H9 (cell line): ENCODE measurements around the gene DYNC1I2. TPM values are rescaled to one million over a fixed set of nuclear protein-coding genes. Genes with fewer than 3 reads are reported as not detected.
A peak's percentile ranks its signal among the peaks of the same experiment; 100 is the strongest.

ENCODE experiments used
- DNase-seq: peaks from one replicate; pipeline ENCODE4 v3.0.0-alpha.2; 2017
- H2AFZ ChIP-seq: one replicate; pipeline ENCODE4 v1.6.1; 2013; ENCODE audit warnings: mild to moderate bottlenecking, low read length, control low read depth, moderate library complexity
- H2AK5ac ChIP-seq: 2 replicates; pipeline ENCODE4 v1.6.1; 2013; ENCODE audit warnings: low read length, control low read depth, mixed read lengths; ENCODE audit not compliant: insufficient read length
- H2BK120ac ChIP-seq: one replicate; pipeline ENCODE4 v1.6.1; 2013; ENCODE audit warnings: low read depth, mild to moderate bottlenecking, low read length, control low read depth, inconsistent platforms; ENCODE audit not compliant: poor library complexity, severe bottlenecking
- H2BK12ac ChIP-seq: 2 replicates; pipeline ENCODE4 v1.6.1; 2013; ENCODE audit warnings: low read length, control low read depth, mixed read lengths, low read depth; ENCODE audit not compliant: insufficient read length
- H2BK15ac ChIP-seq: 2 replicates; pipeline ENCODE4 v1.6.1; 2013; ENCODE audit warnings: low read depth, low read length, control low read depth
- H2BK20ac ChIP-seq: one replicate; pipeline ENCODE4 v1.6.1; 2013; ENCODE audit warnings: low read depth, mild to moderate bottlenecking, low read length, control low read depth, inconsistent platforms; ENCODE audit not compliant: poor library complexity, severe bottlenecking
- H2BK5ac ChIP-seq: 2 replicates; pipeline ENCODE4 v1.6.1; 2013; ENCODE audit warnings: low read length, control low read depth, mixed read lengths; ENCODE audit not compliant: insufficient read length
- H3K14ac ChIP-seq: 2 replicates; pipeline ENCODE4 v1.6.1; 2013; ENCODE audit warnings: low read length, control low read depth; ENCODE audit not compliant: insufficient read depth
- H3K18ac ChIP-seq: 2 replicates; pipeline ENCODE4 v1.6.1; 2013; ENCODE audit warnings: low read depth, mild to moderate bottlenecking, mixed read lengths, low read length, control low read depth; ENCODE audit not compliant: insufficient read length
- H3K23ac ChIP-seq: 2 replicates; pipeline ENCODE4 v1.6.1; 2013; ENCODE audit warnings: low read length, control low read depth, mixed read lengths, low read depth; ENCODE audit not compliant: insufficient read length
- H3K23me2 ChIP-seq: 2 replicates; pipeline ENCODE4 v1.6.1; 2013; ENCODE audit warnings: low read depth, mild to moderate bottlenecking, mixed read lengths, low read length, control low read depth; ENCODE audit not compliant: insufficient read length, poor library complexity, severe bottlenecking
- H3K27ac ChIP-seq: 2 replicates; pipeline ENCODE4 v1.5.1; 2013; ENCODE audit warnings: low read length, control low read depth, mixed read lengths, low read depth; ENCODE audit not compliant: insufficient read length
- H3K27me3 ChIP-seq: 2 replicates; pipeline ENCODE4 v1.6.1; 2013; ENCODE audit warnings: low read length, control low read depth, inconsistent platforms; ENCODE audit not compliant: insufficient read depth
- H3K4ac ChIP-seq: 2 replicates; pipeline ENCODE4 v1.6.1; 2013; ENCODE audit warnings: low read depth, mild to moderate bottlenecking, control low read depth, inconsistent platforms, low read length, moderate library complexity
- H3K4me1 ChIP-seq: 2 replicates; pipeline ENCODE4 v1.6.1; 2013; ENCODE audit warnings: low read length, control low read depth, inconsistent platforms; ENCODE audit not compliant: insufficient read depth
- H3K4me2 ChIP-seq: 2 replicates; pipeline ENCODE4 v1.6.1; 2013; ENCODE audit warnings: low read length, control low read depth, mixed read lengths; ENCODE audit not compliant: insufficient read length, insufficient read depth
- H3K56ac ChIP-seq: 2 replicates; pipeline ENCODE4 v1.6.1; 2013; ENCODE audit warnings: low read depth, mild to moderate bottlenecking, mixed read lengths, low read length, control low read depth; ENCODE audit not compliant: insufficient read length
- H3K79me1 ChIP-seq: 2 replicates; pipeline ENCODE4 v1.6.1; 2013; ENCODE audit warnings: low read depth, mild to moderate bottlenecking, moderate library complexity, low read length, control low read depth, inconsistent platforms; ENCODE audit not compliant: insufficient read depth, poor library complexity, severe bottlenecking
- H3K79me2 ChIP-seq: 2 replicates; pipeline ENCODE4 v1.6.1; 2013; ENCODE audit warnings: low read length, control low read depth, inconsistent platforms; ENCODE audit not compliant: insufficient read depth
- H3K9ac ChIP-seq: 2 replicates; pipeline ENCODE4 v1.6.1; 2013; ENCODE audit warnings: low read length, control low read depth, mixed read lengths; ENCODE audit not compliant: insufficient read length; ENCODE audit errors: extremely low read depth
- H3K9me3 ChIP-seq: one replicate; pipeline ENCODE4 v1.6.1; 2013; ENCODE audit warnings: low read depth, low read length, inconsistent platforms; ENCODE audit not compliant: control insufficient read depth
- H3T11ph ChIP-seq: one replicate; pipeline ENCODE4 v1.6.1; 2013; ENCODE audit warnings: mild to moderate bottlenecking, low read length, control low read depth, inconsistent platforms
- H4K20me1 ChIP-seq: one replicate; pipeline ENCODE4 v1.6.1; 2013; ENCODE audit not compliant: control insufficient read depth, insufficient read length, insufficient read depth
- H4K5ac ChIP-seq: 2 replicates; pipeline ENCODE4 v1.6.1; 2013; ENCODE audit warnings: low read depth, mild to moderate bottlenecking, mixed read lengths, low read length, control low read depth; ENCODE audit not compliant: insufficient read length
- H4K8ac ChIP-seq: replicated peaks from 2 replicates; pipeline ENCODE4 v1.6.1; 2013; ENCODE audit warnings: low read length, control low read depth, mixed read lengths, low read depth; ENCODE audit not compliant: insufficient read length
- H4K91ac ChIP-seq: 2 replicates; pipeline ENCODE4 v1.6.1; 2013; ENCODE audit warnings: low read depth, mild to moderate bottlenecking, moderate library complexity, mixed read lengths, low read length, control low read depth; ENCODE audit not compliant: insufficient read length
- H3K27ac Mint-ChIP-seq, 3 experiments: 2 replicates in 2 of 3; 3 replicates in 1 of 3; pipeline ENCODE4 v1.8.0; 2020 to 2021; ENCODE audit warnings: mixed read lengths in 3 of 3, mild to moderate bottlenecking in 1 of 3, moderate library complexity in 1 of 3
- H3K27me3 Mint-ChIP-seq: 2 replicates; pipeline ENCODE4 v1.8.0; 2021; ENCODE audit warnings: low read depth, mild to moderate bottlenecking, moderate library complexity, mixed read lengths
- H3K36me3 Mint-ChIP-seq, 3 experiments: 2 replicates in 2 of 3; 3 replicates in 1 of 3; pipeline ENCODE4 v1.8.0; 2020 to 2021; ENCODE audit warnings: low read depth in 3 of 3, mixed read lengths in 3 of 3; ENCODE audit not compliant: insufficient read depth in 1 of 3
- H3K4me1 Mint-ChIP-seq, 2 experiments: 2 replicates each; pipeline ENCODE4 v1.8.0; 2020; ENCODE audit warnings: mixed read lengths in 2 of 2
- H3K4me3 Mint-ChIP-seq, 2 experiments: 2 replicates in 1 of 2; 3 replicates in 1 of 2; pipeline ENCODE4 v1.8.0; 2020 to 2021; ENCODE audit warnings: mild to moderate bottlenecking in 2 of 2, mixed read lengths in 2 of 2, moderate library complexity in 1 of 2
- H3K9me3 Mint-ChIP-seq, 2 experiments: 2 replicates in 1 of 2; 3 replicates in 1 of 2; pipeline ENCODE4 v1.8.0; 2020; ENCODE audit warnings: mild to moderate bottlenecking in 2 of 2, mixed read lengths in 2 of 2, moderate library complexity in 1 of 2
- WGBS: extraction: QIAGEN DNeasy Blood & Tissue Kit; methylation state at CpG from one replicate; pipeline ENCODE4 v1.1.7; 2013; ENCODE audit warnings: missing lambda C conversion rate, low lambda C conversion rate, mixed read lengths; ENCODE audit not compliant: insufficient read length; ENCODE audit errors: extremely low coverage; 5-methylcytosine and 5-hydroxymethylcytosine counted together
- total RNA-seq: library from RNA; stranded (reverse); gene quantifications from 2 replicates; pipeline ENCODE4 v1.2.1, GENCODE V29; 2021
- TF ChIP-seq, protein P1 (sequence below): fragments of 200-600 bp; sonication (generic); conservative IDR thresholded peaks from 3 replicates; pipeline ENCODE4 v1.8.0; 2021; ENCODE audit warnings: antibody characterized with exemption, mild to moderate bottlenecking

Gene DYNC1I2
- total RNA-seq, 1 experiment from 2014 or later: 73.4 TPM

DNA sequence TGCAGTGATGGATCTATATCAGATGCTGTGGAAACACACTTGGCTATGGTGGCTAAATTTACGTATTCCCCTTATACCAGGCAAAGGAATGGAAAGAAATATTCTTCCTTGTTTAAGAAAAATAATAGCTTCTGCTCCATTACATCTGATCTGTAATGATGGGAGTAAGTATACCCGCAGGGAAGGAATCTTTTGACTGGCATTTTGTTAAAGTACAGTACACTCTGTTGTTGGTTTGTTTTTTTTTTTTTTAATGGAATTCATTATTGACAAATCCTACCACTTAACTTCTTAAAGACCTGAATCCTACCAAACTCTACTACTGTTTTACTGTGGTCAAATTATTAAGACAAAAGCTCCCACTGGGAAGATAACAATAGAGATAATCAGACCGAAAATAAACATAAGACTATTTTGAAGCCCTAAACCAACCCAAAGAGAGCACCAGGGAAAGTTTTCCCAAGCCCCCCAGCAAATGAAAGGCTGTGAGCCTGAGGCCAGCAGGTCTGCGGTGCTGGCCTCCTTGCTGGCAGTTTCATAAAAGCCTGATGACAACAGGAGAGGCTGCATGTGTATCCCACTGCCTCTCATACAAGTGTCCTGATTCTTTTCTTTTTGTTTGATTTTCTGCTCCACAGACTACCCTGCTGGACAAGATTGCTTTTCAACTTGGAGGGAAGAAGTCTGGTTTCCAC is 105.8 kb downstream of the DYNC1I2 start:
- H2BK120ac ChIP-seq: no peak overlapping the region
- H4K20me1 ChIP-seq: no peaks in the 10 kb centered on the region
- no peaks in the 10 kb centered on the region for H3K9me3 ChIP-seq
- H2BK15ac ChIP-seq: no peak overlapping the region
- no peak overlapping the region for H2BK20ac ChIP-seq
- H2AK5ac ChIP-seq: no peak overlapping the region
- H3K27ac Mint-ChIP-seq: peak overlapping the region; percentile 7 to 88 (median 62); a peak in 3 of 7 replicates
- no peak overlapping the region for H3K4ac ChIP-seq
- H3K18ac ChIP-seq: no peak overlapping the region
- no peak overlapping the region for H3K4me2 ChIP-seq
- peaks cover 0 to 8% (median 0%) of the 10 kb centered on the region in 3 experiments; a peak in 3 of 7 replicates for H3K36me3 Mint-ChIP-seq
- H3K79me2 ChIP-seq: no peaks in the 10 kb centered on the region
- no peak overlapping the region for H2BK12ac ChIP-seq
- H3K14ac ChIP-seq: no peak overlapping the region
- no CpG with 5 or more reads among the region's 4 CpGs for WGBS
- H3K23me2 ChIP-seq: no peaks in the 10 kb centered on the region
- no peaks in the 10 kb centered on the region for H3K27me3 Mint-ChIP-seq
- H3K56ac ChIP-seq: no peak overlapping the region
- DNase-seq: no peak
- TF ChIP-seq, protein P1, sequence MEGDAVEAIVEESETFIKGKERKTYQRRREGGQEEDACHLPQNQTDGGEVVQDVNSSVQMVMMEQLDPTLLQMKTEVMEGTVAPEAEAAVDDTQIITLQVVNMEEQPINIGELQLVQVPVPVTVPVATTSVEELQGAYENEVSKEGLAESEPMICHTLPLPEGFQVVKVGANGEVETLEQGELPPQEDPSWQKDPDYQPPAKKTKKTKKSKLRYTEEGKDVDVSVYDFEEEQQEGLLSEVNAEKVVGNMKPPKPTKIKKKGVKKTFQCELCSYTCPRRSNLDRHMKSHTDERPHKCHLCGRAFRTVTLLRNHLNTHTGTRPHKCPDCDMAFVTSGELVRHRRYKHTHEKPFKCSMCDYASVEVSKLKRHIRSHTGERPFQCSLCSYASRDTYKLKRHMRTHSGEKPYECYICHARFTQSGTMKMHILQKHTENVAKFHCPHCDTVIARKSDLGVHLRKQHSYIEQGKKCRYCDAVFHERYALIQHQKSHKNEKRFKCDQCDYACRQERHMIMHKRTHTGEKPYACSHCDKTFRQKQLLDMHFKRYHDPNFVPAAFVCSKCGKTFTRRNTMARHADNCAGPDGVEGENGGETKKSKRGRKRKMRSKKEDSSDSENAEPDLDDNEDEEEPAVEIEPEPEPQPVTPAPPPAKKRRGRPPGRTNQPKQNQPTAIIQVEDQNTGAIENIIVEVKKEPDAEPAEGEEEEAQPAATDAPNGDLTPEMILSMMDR: no peak
- no peaks in the 10 kb centered on the region for H3K27me3 ChIP-seq
- no peaks in the 10 kb centered on the region for H3K79me1 ChIP-seq
- H3K27ac ChIP-seq: no peak overlapping the region
- H4K5ac ChIP-seq: no peak overlapping the region
- no peak overlapping the region; a peak in 1 of 5 replicates for H3K4me3 Mint-ChIP-seq
- no peak overlapping the region for H2BK5ac ChIP-seq
- peaks cover 11% of the 10 kb centered on the region; the same call in 1 of the 2 replicates for H3K4me1 ChIP-seq
- H3T11ph ChIP-seq: no peak overlapping the region
- H2AFZ ChIP-seq: no peak overlapping the region
- peaks cover 62 to 73% of the 10 kb centered on the region in 2 experiments for H3K4me1 Mint-ChIP-seq
- H3K23ac ChIP-seq: no peak overlapping the region
- no peaks in the 10 kb centered on the region for H3K9me3 Mint-ChIP-seq
- H4K91ac ChIP-seq: no peak overlapping the region
- H4K8ac ChIP-seq: no peak overlapping the region
- no peak overlapping the region for H3K9ac ChIP-seq
